HFF-Myc (cell line): Measurements from ENCODE around the gene REG4.

Experiments used
- DNase-seq: peaks from one replicate; pipeline ENCODE4 v3.0.0-alpha.2; 2011; ENCODE audit warnings: low read depth; ENCODE audit errors: extremely low read depth
- H3K4me3 ChIP-seq: replicated peaks from 2 replicates; pipeline ENCODE4 v1.5.1; 2011; ENCODE audit warnings: low read depth, mild to moderate bottlenecking, control low read depth, low read length
- CTCF ChIP-seq: IDR thresholded peaks from 2 replicates; pipeline ENCODE4 v1.5.1; 2012; ENCODE audit warnings: mild to moderate bottlenecking, low read depth, low read length, control low read depth; ENCODE audit errors: missing control alignments

The REG4 gene

GRCh38 chr1:119827010-119827409, 15.8 kb upstream of the REG4 start:
- H3K4me3 ChIP-seq, result no peak overlapping the region
- DNase-seq, result no peak
- peak; percentile 51 for TF ChIP-seq CTCF

GRCh38 chr1:119822406-119822805, 11.1 kb upstream of the REG4 start:
- no peak for DNase-seq
- no peak overlapping the region for H3K4me3 ChIP-seq
- no peak for TF ChIP-seq CTCF

DNA sequence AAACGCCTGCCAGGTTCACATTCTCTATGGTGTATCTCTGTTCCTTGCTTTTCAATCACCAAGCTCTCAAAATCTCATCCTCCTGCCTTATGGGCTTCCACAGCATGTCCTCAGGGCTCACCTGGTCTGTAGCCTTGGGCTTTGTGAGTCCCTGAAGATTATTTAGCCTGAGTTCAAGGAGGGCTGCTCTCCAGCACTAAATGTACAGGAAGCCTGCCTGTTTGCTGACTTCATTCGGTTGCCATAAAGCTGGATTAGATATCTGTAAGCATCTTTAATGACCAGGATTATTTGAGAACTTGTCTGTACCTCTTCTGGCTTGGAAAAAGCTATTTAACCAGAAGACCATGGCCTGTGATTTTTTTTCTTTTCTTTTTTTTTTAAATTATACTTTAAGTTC, 6.9 kb upstream of the REG4 start:
- TF ChIP-seq CTCF, result no peak
- no peak overlapping the region for H3K4me3 ChIP-seq
- no peak for DNase-seq

GRCh38 chr1:119816407-119816806, 5.1 kb upstream of the REG4 start:
- DNase-seq, result no peak
- no peak for TF ChIP-seq CTCF
- H3K4me3 ChIP-seq, result no peak overlapping the region

DNA sequence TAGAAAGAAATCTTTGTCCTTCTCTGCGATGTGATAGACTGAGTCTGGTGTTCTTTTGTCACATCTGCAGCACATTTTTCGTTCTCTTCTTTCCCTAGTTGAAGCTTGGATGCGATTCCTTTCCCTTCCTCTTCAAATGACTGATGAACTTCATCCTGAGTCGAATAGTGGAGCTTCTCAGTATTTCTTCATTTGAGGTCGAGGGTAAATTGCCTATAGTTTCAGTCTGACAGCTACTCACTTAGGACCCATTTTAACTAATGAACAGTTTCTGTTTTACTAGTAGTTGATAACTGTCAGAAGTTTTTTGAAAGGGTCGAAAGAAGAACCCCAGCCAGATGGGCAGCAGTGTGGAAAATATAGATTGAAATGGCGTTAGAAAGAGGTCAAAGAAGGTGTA, 4.7 kb upstream of the REG4 start:
- DNase-seq, result no peak
- no peak overlapping the region for H3K4me3 ChIP-seq
- TF ChIP-seq CTCF, result no peak

DNA sequence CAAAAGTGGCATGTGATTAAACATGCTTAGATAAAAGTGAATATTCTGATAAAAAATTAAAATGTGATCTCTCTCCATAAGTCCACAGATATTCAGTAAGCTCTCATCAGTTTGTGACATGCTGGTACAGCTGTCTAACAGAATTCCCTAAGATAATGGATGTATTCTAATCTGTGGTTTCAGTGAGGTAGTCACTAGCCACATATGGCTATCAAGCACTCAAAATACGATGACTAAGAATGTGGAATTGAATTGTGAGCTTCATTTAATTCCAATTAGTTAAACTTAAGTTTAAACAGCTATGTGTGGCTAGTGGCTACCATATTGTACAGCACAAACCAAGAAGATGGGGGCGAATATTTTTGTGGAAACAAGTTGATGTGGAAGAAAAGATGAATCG, 4.1 kb upstream of the REG4 start:
- no peak for DNase-seq
- no peak overlapping the region for H3K4me3 ChIP-seq
- no peak for TF ChIP-seq CTCF

DNA sequence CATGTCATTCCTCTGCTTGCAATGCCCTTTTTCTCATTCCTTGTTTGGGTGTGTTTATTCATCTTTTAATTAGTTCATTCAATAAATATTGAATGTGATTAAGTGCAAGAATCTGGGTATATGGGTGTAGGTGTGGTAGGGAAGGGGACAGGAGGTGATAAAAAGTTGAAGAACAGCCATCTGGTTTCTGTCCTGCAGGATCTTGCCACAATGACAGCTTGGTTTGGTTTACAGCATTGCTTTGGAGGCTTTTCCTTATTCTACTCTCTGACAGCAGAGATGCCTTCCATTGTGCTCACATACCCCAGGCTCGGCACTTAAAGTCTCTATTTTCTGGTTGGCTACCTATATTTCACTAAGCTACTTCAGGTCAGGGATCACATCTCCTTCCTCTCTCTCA, 3.0 kb upstream of the REG4 start:
- no peak for DNase-seq
- H3K4me3 ChIP-seq, result no peak overlapping the region
- TF ChIP-seq CTCF, result no peak
